ENCODE measurements around the gene ABCA2. TPM values are rescaled to one million over a fixed set of nuclear protein-coding genes. Genes with fewer than 3 reads are reported as not detected.

Gene ABCA2
- total RNA-seq, 2 experiments from 2014 or later = 11.8 to 16.2 TPM

GRCh38 chr9:137014776-137015539, 13.1 kb downstream of the ABCA2 start:
- H3K9me3 Mint-ChIP-seq = no peaks in the 10 kb centered on the region
- no peaks in the 10 kb centered on the region for H3K36me3 Mint-ChIP-seq (ENCODE audit: low read depth)
- DNase-seq (no peak), ATAC-seq (no peak)
- H3K4me3 Mint-ChIP-seq = no peak overlapping the region
- no peak overlapping the region for H3K27ac Mint-ChIP-seq
- H3K27me3 Mint-ChIP-seq = no peaks in the 10 kb centered on the region
- intact Hi-C loops (cut with micrococcal nuclease) = no loop called here
- H3K4me1 Mint-ChIP-seq (ENCODE audit: low read depth) = no peaks in the 10 kb centered on the region
- no peak for TF ChIP-seq CTCF (IDR thresholded peaks at IDR 0.05)
- ChIA-PET POLR2A (no interaction called here), CTCF (no interaction called here)

GRCh38 chr9:137014166-137014565, 13.9 kb downstream of the ABCA2 start:
- POLR2A ChIA-PET = interaction anchor here (1.0 kb wide), 1 partner anchor 20 kb away, joined by 3 read pairs; no protein-coding TSS in a partner anchor
- Mint-ChIP-seq H3K36me3 (ENCODE audit: low read depth) (no peaks in the 10 kb centered on the region), H3K4me3 (no peak overlapping the region), H3K9me3 (no peaks in the 10 kb centered on the region), H3K27ac (no peak overlapping the region), H3K4me1 (ENCODE audit: low read depth) (no peaks in the 10 kb centered on the region), H3K27me3 (no peaks in the 10 kb centered on the region)
- CTCF ChIA-PET = no interaction called here
- DNase-seq (no peak), ATAC-seq (no peak)
- no peak for TF ChIP-seq CTCF (IDR thresholded peaks at IDR 0.05)
- intact Hi-C loops (cut with micrococcal nuclease) = no loop called here

GRCh38 chr9:137013571-137013940, 14.5 kb downstream of the ABCA2 start:
- no peaks in the 10 kb centered on the region for H3K9me3 Mint-ChIP-seq
- H3K36me3 Mint-ChIP-seq (ENCODE audit: low read depth) = no peaks in the 10 kb centered on the region
- DNase-seq = no peak
- TF ChIP-seq CTCF (IDR thresholded peaks at IDR 0.05) = no peak
- intact Hi-C loops (cut with micrococcal nuclease) = no loop called here
- H3K4me3 Mint-ChIP-seq = no peak overlapping the region
- H3K27ac Mint-ChIP-seq = no peak overlapping the region
- CTCF ChIA-PET = no interaction called here
- no peak for ATAC-seq
- H3K4me1 Mint-ChIP-seq (ENCODE audit: low read depth) = no peaks in the 10 kb centered on the region
- H3K27me3 Mint-ChIP-seq = no peaks in the 10 kb centered on the region
- POLR2A ChIA-PET = interaction anchor here (1.0 kb wide), 1 partner anchor 21 kb away, joined by 3 read pairs; no protein-coding TSS in a partner anchor

GRCh38 chr9:137012694-137013570, 15.1 kb downstream of the ABCA2 start:
- no peaks in the 10 kb centered on the region for H3K27me3 Mint-ChIP-seq
- CTCF ChIA-PET = no interaction called here
- no peaks in the 10 kb centered on the region for H3K4me1 Mint-ChIP-seq (ENCODE audit: low read depth)
- ATAC-seq (no peak), DNase-seq (no peak)
- TF ChIP-seq CTCF (IDR thresholded peaks at IDR 0.05) = no peak
- intact Hi-C loops (cut with micrococcal nuclease) = no loop called here
- no peaks in the 10 kb centered on the region for H3K36me3 Mint-ChIP-seq (ENCODE audit: low read depth)
- POLR2A ChIA-PET = interaction anchor here (1.0 kb wide), 1 partner anchor 22 kb away, joined by 3 read pairs; no protein-coding TSS in a partner anchor
- H3K9me3 Mint-ChIP-seq = no peaks in the 10 kb centered on the region
- H3K27ac Mint-ChIP-seq = no peak overlapping the region
- H3K4me3 Mint-ChIP-seq = no peak overlapping the region
